SKM-1 (cell line): Measurements from ENCODE around the gene LASP1.
A peak's percentile ranks its signal among the peaks of the same experiment; 100 is the strongest.

ENCODE experiments used
- DNase-seq: peaks from one replicate; lab custom pipeline; 2025; ENCODE audit not compliant: unreplicated experiment; lab: John Stamatoyannopoulos, UW

LASP1 gene

DNA sequence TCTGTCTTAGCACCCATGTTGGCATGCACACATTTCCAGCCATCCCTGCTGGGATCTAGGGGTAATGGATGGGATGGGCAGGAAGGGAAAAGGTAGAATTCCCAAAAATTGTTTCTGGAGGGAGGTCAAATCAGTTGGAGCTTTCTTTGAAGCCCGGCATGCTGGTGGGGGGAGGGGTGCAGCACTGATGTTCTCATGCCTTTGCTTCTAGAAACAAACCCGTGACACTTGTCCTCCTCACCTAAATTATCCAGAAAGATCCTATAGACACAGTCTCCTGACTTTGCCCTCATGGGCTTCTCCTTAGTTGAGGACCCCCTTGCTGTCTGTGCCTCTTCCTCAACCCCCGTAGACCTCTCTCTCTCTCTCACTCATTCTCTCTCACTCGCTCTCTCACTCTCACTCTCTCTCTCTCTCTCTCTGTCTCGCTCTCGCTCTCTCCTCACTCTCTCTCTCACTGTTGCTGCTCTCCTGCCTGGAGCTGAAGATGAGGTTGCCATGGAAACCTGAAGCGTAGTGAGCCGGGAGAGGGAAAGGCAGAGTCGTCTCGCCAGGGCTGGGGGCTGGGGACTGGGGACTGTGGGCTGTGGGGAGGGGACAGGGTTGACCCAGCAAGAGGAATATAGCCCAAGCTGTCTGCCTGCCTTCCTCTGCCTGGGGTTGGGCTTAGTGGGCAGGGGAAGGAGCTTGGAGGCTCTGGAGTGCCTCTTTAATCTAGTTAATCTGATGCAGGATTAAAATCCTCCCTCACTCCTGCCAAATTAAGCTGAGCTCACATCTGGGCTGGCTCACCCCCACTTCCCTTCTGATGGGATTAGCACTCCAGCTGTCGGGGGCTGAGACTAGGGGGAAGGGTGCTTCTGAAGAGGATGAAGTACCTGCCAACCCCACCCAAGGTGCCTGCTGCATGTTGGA is 16.1 kb downstream of the LASP1 start:
- no peak for DNase-seq

- no peak for DNase-seq
These were observed 16.8 kb downstream of the LASP1 start for GRCh38 chr17:38886643-38887010.

GRCh38 chr17:38888842-38889241 is 19.0 kb downstream of the LASP1 start:
- no peak for DNase-seq

DNA sequence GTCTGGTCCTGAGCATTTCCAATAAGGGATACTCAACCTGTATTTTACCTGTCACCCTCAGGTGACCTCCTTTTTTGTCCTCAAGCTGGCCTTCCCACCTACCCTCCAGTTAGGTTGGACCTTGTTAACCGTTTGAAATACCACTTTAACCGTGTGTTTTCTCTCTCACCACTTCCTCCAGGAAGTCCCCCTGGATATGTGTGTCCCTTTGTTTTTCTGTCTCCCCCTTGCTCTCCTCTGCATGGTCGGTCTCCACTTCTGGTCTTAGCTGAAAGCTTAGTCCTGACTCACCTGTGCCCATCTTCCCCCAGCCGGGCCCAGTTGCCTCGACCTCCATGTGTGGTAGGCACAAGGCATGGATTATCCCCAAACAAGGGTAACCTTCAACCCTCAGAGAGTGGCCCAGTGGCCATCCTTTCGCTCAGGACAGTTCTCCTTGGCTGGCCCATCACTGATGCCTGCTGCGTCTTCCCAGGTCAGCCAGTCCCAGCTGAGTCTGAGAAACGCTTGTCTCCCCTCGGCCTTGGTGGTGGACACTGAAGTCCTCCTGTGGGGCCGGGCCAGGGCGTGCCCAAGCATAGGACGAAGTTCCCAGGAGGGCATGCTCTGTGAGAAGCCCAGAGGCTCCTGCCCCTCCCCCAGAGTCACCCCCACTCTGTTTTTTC is 20.0 kb downstream of the LASP1 start:
- DNase-seq: no peak

GRCh38 chr17:38890410-38890746 is 20.5 kb downstream of the LASP1 start:
- DNase-seq: no peak

- DNase-seq: no peak
These were observed 21.6 kb downstream of the LASP1 start for GRCh38 chr17:38891441-38891840.

DNA sequence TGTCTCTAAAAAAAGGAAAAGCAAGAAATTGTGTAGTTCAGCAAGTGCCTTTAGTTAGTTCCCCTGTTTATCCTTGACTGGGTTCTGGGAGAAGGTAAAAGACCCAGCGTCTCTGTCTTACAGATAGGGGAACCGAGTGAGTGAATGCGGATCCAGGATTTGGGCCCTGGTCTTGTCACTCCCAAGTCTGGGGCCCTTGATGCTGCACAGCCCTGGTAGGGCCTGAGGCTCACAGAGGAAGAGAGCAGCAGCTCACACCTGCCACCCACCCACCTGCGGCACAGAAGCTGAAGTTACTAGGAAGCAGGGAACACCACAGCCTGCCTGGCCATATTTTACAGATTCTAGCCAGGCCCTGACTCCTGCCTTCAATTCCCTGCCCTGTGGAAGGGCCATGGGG is 22.2 kb downstream of the LASP1 start:
- DNase-seq: no peak

DNA sequence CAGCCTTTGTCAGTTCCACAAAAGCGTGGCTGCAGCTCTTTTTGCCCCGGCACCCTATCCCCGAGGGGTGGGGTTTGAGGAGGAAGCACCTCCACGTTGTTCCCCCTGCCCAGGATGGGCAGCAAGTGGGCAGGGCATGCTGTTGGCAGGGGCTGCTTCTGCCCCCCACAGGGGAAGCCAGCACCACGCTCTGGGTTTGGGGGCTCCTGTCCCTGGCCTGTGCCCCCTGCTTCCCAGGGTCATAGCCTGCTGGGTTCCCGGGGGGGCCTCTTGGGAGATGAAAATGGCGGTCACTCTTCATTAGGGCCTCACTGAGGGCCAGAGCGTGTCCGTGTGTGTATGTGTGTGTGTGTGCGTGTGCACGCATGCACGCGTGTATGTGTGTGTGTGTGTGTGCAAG is 22.8 kb downstream of the LASP1 start:
- no peak for DNase-seq

DNA sequence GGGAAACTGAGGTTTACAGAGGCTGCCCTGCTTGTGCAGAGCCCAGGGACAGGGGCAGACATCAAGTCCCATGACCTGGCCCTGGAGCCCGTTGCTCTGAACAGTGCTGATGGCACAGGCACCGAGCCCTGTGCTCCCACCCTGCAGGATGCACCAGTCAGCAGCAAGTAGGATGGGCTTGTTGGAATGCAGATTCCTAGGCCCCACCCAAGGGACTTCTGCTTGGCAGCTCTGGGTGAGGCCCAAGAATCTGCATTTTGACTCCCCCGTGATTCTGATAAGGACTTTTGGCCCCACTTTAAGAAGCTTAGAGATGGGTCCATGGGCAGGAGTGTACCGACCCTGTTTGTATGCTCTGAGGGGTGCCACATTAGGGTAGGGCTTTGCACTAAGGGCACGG is 23.3 kb downstream of the LASP1 start:
- DNase-seq: no peak

- DNase-seq: peak; percentile 30
These were observed 23.7 kb downstream of the LASP1 start for GRCh38 chr17:38893607-38894006.

- no peak for DNase-seq
These were observed 24.4 kb downstream of the LASP1 start for GRCh38 chr17:38894276-38894675.

GRCh38 chr17:38896346-38896954 is 26.6 kb downstream of the LASP1 start:
- DNase-seq: no peak

DNA sequence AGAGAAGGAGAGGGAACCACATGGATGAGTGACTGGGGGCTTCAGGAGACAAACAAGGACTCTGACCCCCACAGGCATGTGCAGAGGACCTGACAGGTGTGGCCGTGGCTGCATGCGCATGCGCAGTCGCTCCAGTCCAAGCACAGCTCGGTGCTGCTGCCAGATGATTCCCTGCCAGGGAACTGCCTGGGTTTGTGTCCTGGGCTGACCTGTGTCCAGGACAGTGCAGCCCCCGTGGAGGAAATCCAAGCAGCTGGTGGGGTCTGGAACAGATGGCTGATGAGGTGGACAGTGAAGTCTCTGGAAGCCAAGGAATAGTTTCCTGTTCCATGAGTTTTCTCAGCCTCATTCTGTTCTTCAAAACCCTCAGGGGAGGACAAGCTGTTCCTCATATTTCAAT is 27.3 kb downstream of the LASP1 start:
- no peak for DNase-seq

- no peak for DNase-seq
These were observed 27.9 kb downstream of the LASP1 start for GRCh38 chr17:38897671-38898290.

- DNase-seq: no peak
These were observed 28.4 kb downstream of the LASP1 start for GRCh38 chr17:38898291-38898679.

DNA sequence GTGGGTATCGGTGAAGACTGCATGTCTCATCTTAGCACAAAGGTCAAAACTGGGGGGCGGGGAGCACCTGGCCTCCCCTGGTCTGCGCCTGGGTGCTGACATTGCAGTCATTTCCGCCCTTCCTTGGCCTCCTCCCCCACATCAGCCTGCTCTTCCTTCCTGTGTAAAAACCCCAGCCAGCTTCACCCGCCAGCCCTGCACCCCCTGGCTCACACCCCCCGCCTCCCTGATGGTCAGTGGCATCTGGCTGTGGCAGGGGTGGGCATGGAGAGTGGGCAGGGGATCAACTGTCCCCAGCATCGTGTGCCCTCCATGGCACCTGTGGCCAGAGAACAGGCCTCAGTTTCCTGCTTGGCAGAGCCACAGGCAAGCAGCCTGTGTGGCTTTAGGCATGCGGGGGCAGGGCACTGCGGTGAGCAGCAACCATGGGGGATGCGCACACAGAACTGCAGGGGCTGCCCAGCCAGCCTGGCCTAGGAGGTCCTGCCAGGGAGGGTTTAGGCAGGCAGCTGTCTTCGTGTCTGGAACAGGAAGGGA is 29.0 kb downstream of the LASP1 start:
- DNase-seq: peak; percentile 53

GRCh38 chr17:38899421-38899820 is 29.6 kb downstream of the LASP1 start:
- DNase-seq: no peak

GRCh38 chr17:38900978-38901656 is 31.3 kb downstream of the LASP1 start:
- DNase-seq: peak; percentile 93

- no peak for DNase-seq
These were observed 33.5 kb downstream of the LASP1 start for GRCh38 chr17:38903404-38903803.

DNA sequence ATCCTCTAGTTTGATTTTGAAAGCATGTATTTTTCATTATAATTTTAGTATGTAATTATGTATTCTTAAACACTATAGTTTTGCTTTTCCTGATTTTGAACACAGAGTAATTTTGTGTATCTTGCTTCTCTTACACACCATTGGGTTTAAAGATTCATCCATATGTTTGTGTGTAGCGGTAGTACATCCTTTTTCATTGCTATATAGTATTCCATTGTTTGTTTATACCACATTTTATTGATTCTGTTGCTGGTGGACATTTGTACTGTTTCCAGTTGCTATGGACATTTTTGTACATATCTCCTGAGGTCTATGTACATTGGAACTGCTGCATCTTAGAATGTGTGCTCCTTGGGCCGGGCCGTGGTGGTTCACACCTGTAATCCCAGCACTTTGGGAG is 35.0 kb downstream of the LASP1 start:
- DNase-seq: no peak

DNA sequence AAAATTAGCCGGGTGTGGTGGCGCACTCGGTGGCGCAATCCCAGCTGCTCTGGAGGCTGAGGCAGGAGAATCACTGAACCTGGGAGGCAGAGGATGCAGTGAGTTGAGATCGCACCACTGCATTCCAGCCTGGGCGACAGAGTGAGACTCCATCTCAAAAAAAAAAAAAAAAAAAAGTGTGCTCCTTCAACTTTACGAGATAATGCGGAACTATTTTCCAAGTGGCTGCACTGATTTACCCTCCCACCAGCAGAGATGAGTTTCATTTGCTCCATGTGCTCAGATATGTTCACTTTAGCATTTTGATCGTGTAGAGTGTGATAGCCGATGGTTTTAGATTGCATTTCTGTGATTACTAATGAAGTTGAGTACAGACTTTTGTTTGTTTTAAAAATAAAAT is 35.5 kb downstream of the LASP1 start:
- DNase-seq: no peak
